C4-2B (cell line): ENCODE measurements around the gene FAM25C.
"Not testable (repeated sequence)": the region's sequence is repeated elsewhere in the genome, so short reads cannot be mapped to it uniquely, and the experiment has no call there.

ENCODE experiments used
- ZFX ChIP-seq: fragments of 450-650 bp; IDR thresholded peaks from 2 replicates; pipeline ENCODE4 v1.6.1; 2017
- TF ChIP-seq, protein P1 (sequence below): fragments of 450-650 bp; conservative IDR thresholded peaks from 2 replicates; pipeline ENCODE4 v1.5.1; 2017; ENCODE audit warnings: mild to moderate bottlenecking

- TF ChIP-seq, protein P1, sequence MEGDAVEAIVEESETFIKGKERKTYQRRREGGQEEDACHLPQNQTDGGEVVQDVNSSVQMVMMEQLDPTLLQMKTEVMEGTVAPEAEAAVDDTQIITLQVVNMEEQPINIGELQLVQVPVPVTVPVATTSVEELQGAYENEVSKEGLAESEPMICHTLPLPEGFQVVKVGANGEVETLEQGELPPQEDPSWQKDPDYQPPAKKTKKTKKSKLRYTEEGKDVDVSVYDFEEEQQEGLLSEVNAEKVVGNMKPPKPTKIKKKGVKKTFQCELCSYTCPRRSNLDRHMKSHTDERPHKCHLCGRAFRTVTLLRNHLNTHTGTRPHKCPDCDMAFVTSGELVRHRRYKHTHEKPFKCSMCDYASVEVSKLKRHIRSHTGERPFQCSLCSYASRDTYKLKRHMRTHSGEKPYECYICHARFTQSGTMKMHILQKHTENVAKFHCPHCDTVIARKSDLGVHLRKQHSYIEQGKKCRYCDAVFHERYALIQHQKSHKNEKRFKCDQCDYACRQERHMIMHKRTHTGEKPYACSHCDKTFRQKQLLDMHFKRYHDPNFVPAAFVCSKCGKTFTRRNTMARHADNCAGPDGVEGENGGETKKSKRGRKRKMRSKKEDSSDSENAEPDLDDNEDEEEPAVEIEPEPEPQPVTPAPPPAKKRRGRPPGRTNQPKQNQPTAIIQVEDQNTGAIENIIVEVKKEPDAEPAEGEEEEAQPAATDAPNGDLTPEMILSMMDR = not testable (repeated sequence)
- not testable (repeated sequence) for TF ChIP-seq ZFX
Measured at GRCh38 chr10:47947424-47947823, 52.2 kb downstream of the FAM25C start.
